Loucy (cell line): ENCODE data around the gene SDK2.

Experiments
- H2AFZ ChIP-seq: fragments of 200-600 bp; sonication (generic); 2 replicates; pipeline ENCODE4 v1.6.0; 2016; ENCODE audit warnings: antibody characterized with exemption, mild to moderate bottlenecking, low read length, moderate library complexity
- H3F3A ChIP-seq: fragments of 200-600 bp; 2 replicates; pipeline ENCODE4 v1.6.0; 2016; ENCODE audit warnings: antibody characterized with exemption, low read depth, mild to moderate bottlenecking
- H3K27me3 ChIP-seq: fragments of 200-600 bp; sonication (generic); 2 replicates; pipeline ENCODE4 v1.6.1; 2014; ENCODE audit warnings: low read length, mild to moderate bottlenecking; ENCODE audit not compliant: insufficient read depth, poor library complexity, severe bottlenecking
- H3K36me3 ChIP-seq: fragments of 200-600 bp; sonication (generic); 2 replicates; pipeline ENCODE4 v1.6.1; 2016; ENCODE audit warnings: low read length; ENCODE audit not compliant: insufficient read depth
- H3K4me1 ChIP-seq: fragments of 200-600 bp; sonication (generic); 2 replicates; pipeline ENCODE4 v1.5.1; 2014; ENCODE audit warnings: low read length, mild to moderate bottlenecking; ENCODE audit not compliant: insufficient read depth, poor library complexity, severe bottlenecking
- H3K4me2 ChIP-seq: fragments of 200-600 bp; sonication (generic); 2 replicates; pipeline ENCODE4 v1.6.0; 2014; ENCODE audit warnings: antibody characterized with exemption, low read length, low read depth, mild to moderate bottlenecking; ENCODE audit not compliant: poor library complexity, severe bottlenecking
- H3K4me3 ChIP-seq: fragments of 200-600 bp; sonication (generic); 2 replicates; pipeline ENCODE4 v1.5.1; 2014; ENCODE audit warnings: low read length, mild to moderate bottlenecking, mixed read lengths; ENCODE audit not compliant: poor library complexity, severe bottlenecking
- H3K79me2 ChIP-seq: fragments of 200-600 bp; sonication (generic); 2 replicates; pipeline ENCODE4 v1.6.1; 2014; ENCODE audit warnings: low read length; ENCODE audit not compliant: insufficient read depth
- H3K9ac ChIP-seq: fragments of 200-600 bp; sonication (generic); 2 replicates; pipeline ENCODE4 v1.6.0; 2014; ENCODE audit warnings: mild to moderate bottlenecking, low read depth, low read length, moderate library complexity; ENCODE audit not compliant: poor library complexity, severe bottlenecking
- H3K9me2 ChIP-seq: fragments of 200-600 bp; sonication (generic); replicated peaks from 2 replicates; pipeline ENCODE4 v1.6.1; 2016; ENCODE audit warnings: low read depth, low read length, mixed read lengths
- H3K9me3 ChIP-seq: fragments of 200-600 bp; sonication (generic); 2 replicates; pipeline ENCODE4 v1.6.1; 2014; ENCODE audit warnings: mild to moderate bottlenecking, antibody characterized with exemption, low read length, low read depth; ENCODE audit not compliant: insufficient read depth
- H4K20me1 ChIP-seq: fragments of 200-600 bp; sonication (generic); 2 replicates; pipeline ENCODE4 v1.6.0; 2014; ENCODE audit warnings: antibody characterized with exemption, low read length, mild to moderate bottlenecking; ENCODE audit not compliant: insufficient read depth, poor library complexity, severe bottlenecking
- CTCF ChIP-seq: fragments of 200-600 bp; sonication (generic); conservative IDR thresholded peaks from 2 replicates; pipeline ENCODE4 v1.5.1; 2014; ENCODE audit warnings: mild to moderate bottlenecking, antibody characterized with exemption, low read length
- EZH2phosphoT487 ChIP-seq: fragments of 200-600 bp; IDR thresholded peaks from 2 replicates; pipeline ENCODE4 v1.6.1; 2018; ENCODE audit warnings: antibody characterized with exemption, mild to moderate bottlenecking, moderate library complexity, borderline replicate concordance

The SDK2 gene

GRCh38 chr17:73595479-73595878, 48.8 kb downstream of the SDK2 start:
- H3K9me2 ChIP-seq: no peaks in the 10 kb centered on the region
- H3K79me2 ChIP-seq: peaks cover 57% of the 10 kb centered on the region; the same call in 1 of the 2 replicates
- TF ChIP-seq CTCF (peak; percentile 87), EZH2phosphoT487 (no peak)
- no peaks in the 10 kb centered on the region for H3K27me3 ChIP-seq
- H3F3A ChIP-seq: peaks cover 12% of the 10 kb centered on the region
- peaks cover 51% of the 10 kb centered on the region for H3K4me1 ChIP-seq
- peak overlapping the region; percentile 82 for H3K9ac ChIP-seq
- no peak overlapping the region for H2AFZ ChIP-seq
- H3K9me3 ChIP-seq: no peaks in the 10 kb centered on the region
- peak overlapping the region; percentile 77 for H3K4me2 ChIP-seq
- no peaks in the 10 kb centered on the region for H4K20me1 ChIP-seq
- peaks cover 3% of the 10 kb centered on the region; the same call in 1 of the 2 replicates for H3K36me3 ChIP-seq
- H3K4me3 ChIP-seq: no peak overlapping the region

GRCh38 chr17:73595068-73595467, 49.2 kb downstream of the SDK2 start:
- H3K9ac ChIP-seq: peak overlapping the region; percentile 82
- H3K4me2 ChIP-seq: peak overlapping the region; percentile 77

GRCh38 chr17:73594598-73594997, 49.6 kb downstream of the SDK2 start:
- H3K27me3 ChIP-seq: no peaks in the 10 kb centered on the region
- H3F3A ChIP-seq: peaks cover 12% of the 10 kb centered on the region
- no peaks in the 10 kb centered on the region for H4K20me1 ChIP-seq
- peak overlapping the region; percentile 82 for H3K9ac ChIP-seq
- no peaks in the 10 kb centered on the region for H3K9me3 ChIP-seq
- H3K36me3 ChIP-seq: no peaks in the 10 kb centered on the region
- H3K79me2 ChIP-seq: peaks cover 58% of the 10 kb centered on the region; the same call in 1 of the 2 replicates
- H2AFZ ChIP-seq: no peak overlapping the region
- TF ChIP-seq CTCF: no peak
- TF ChIP-seq EZH2phosphoT487: no peak
- H3K9me2 ChIP-seq: no peaks in the 10 kb centered on the region
- peak overlapping the region; percentile 77 for H3K4me2 ChIP-seq
- H3K4me1 ChIP-seq: peaks cover 60% of the 10 kb centered on the region
- no peak overlapping the region for H3K4me3 ChIP-seq

More at GRCh38 chr17:73595068-73595467, 49.2 kb downstream of the SDK2 start:
- Histone ChIP-seq H3K36me3 (peaks cover 3% of the 10 kb centered on the region; the same call in 1 of the 2 replicates), H2AFZ (no peak overlapping the region), H3F3A (peaks cover 12% of the 10 kb centered on the region), H3K4me1 (peaks cover 55% of the 10 kb centered on the region), H3K9me3 (no peaks in the 10 kb centered on the region), H3K79me2 (peaks cover 56% of the 10 kb centered on the region; the same call in 1 of the 2 replicates), H3K4me3 (no peak overlapping the region), H3K27me3 (no peaks in the 10 kb centered on the region), H3K9me2 (no peaks in the 10 kb centered on the region), H4K20me1 (no peaks in the 10 kb centered on the region)
- TF ChIP-seq CTCF (no peak), EZH2phosphoT487 (no peak)
